Liver (tissue), 9 donors: ENCODE results near the gene ZNF408. TPM values are rescaled to one million over a fixed set of nuclear protein-coding genes. Genes with fewer than 3 reads are reported as not detected.
A peak's percentile ranks its signal among the peaks of the same experiment; 100 is the strongest.

Experiments
- DNase-seq: peaks from one replicate; pipeline ENCODE4 v3.0.0-alpha.2; 2017; ENCODE audit warnings: low spot score
- H3K27ac ChIP-seq, 2 donors: one replicate each; pipeline ENCODE4 v1.7.0; 2013; ENCODE audit warnings: inconsistent platforms in 2 of 2, low read length in 2 of 2, control low read depth in 1 of 2, low read depth in 1 of 2, mild to moderate bottlenecking in 1 of 2
- H3K27me3 ChIP-seq, 4 donors: one replicate each; pipeline versions ENCODE4 v1.6.1 to v1.7.0; 2013; ENCODE audit warnings: low read length in 3 of 4, inconsistent platforms in 1 of 4, mild to moderate bottlenecking in 1 of 4, moderate library complexity in 1 of 4; ENCODE audit not compliant: control insufficient read depth in 4 of 4, insufficient read depth in 4 of 4
- H3K36me3 ChIP-seq, 4 donors: one replicate each; pipeline versions ENCODE4 v1.6.1 to v1.7.0; 2013; ENCODE audit warnings: low read length in 3 of 4, mild to moderate bottlenecking in 3 of 4, low read depth in 1 of 4, moderate library complexity in 1 of 4; ENCODE audit not compliant: control insufficient read depth in 4 of 4, insufficient read depth in 3 of 4
- H3K4me1 ChIP-seq, 4 donors: one replicate each; pipeline versions ENCODE4 v1.6.1 to v1.7.0; 2013; ENCODE audit warnings: low read length in 3 of 4, mild to moderate bottlenecking in 3 of 4, moderate library complexity in 1 of 4; ENCODE audit not compliant: control insufficient read depth in 4 of 4, insufficient read depth in 4 of 4
- H3K4me3 ChIP-seq, 3 donors: one replicate each; pipeline versions ENCODE4 v1.6.1 to v1.7.0; 2013; ENCODE audit warnings: low read length in 3 of 3, control low read depth in 1 of 3, low read depth in 1 of 3, mild to moderate bottlenecking in 1 of 3
- H3K9ac ChIP-seq, 2 donors: one replicate each; pipeline ENCODE4 v1.7.0; 2013; ENCODE audit warnings: low read length in 2 of 2, mild to moderate bottlenecking in 2 of 2, moderate library complexity in 2 of 2, control low read depth in 1 of 2, low read depth in 1 of 2
- H3K9me3 ChIP-seq, 4 donors: one replicate each; pipeline versions ENCODE4 v1.6.1 to v1.7.0; 2013; ENCODE audit warnings: low read length in 3 of 4; ENCODE audit not compliant: control insufficient read depth in 4 of 4
- ATF3 ChIP-seq: IDR thresholded peaks from 2 replicates; pipeline ENCODE4 v1.6.1; 2016; ENCODE audit warnings: antibody characterized with exemption
- EGR1 ChIP-seq, 2 donors: IDR thresholded peaks; 2 replicates each; pipeline ENCODE4 v1.6.1; 2016 to 2018; ENCODE audit warnings: antibody characterized with exemption in 2 of 2, low read depth in 2 of 2
- FOXA1 ChIP-seq: IDR thresholded peaks from 2 replicates; pipeline ENCODE4 v1.6.1; 2016; ENCODE audit warnings: antibody characterized with exemption
- GABPA ChIP-seq, 2 donors: IDR thresholded peaks in 1 of 2; conservative IDR thresholded peaks in 1 of 2; 2 replicates each; pipeline ENCODE4 v1.6.1; 2016; ENCODE audit warnings: antibody characterized with exemption in 2 of 2, mild to moderate bottlenecking in 1 of 2, moderate library complexity in 1 of 2
- HNF4A ChIP-seq, 2 donors: conservative IDR thresholded peaks; 2 replicates each; pipeline ENCODE4 v1.6.1; 2016; ENCODE audit warnings: antibody characterized with exemption in 2 of 2, mild to moderate bottlenecking in 2 of 2
- JUND ChIP-seq, 2 donors: IDR thresholded peaks; 2 replicates each; pipeline ENCODE4 v1.6.1; 2016; ENCODE audit warnings: antibody characterized with exemption in 2 of 2
- RAD21 ChIP-seq, 2 donors: IDR thresholded peaks; 2 replicates each; pipeline ENCODE4 v1.6.1; 2016; ENCODE audit warnings: antibody characterized with exemption in 2 of 2, mild to moderate bottlenecking in 2 of 2
- RXRA ChIP-seq, 2 donors: IDR thresholded peaks; 2 replicates each; pipeline ENCODE4 v1.6.1; 2017 to 2018; ENCODE audit warnings: antibody characterized with exemption in 2 of 2, mild to moderate bottlenecking in 1 of 2
- TAF1 ChIP-seq: conservative IDR thresholded peaks from 2 replicates; pipeline ENCODE4 v1.6.1; 2016; ENCODE audit warnings: antibody characterized with exemption, mild to moderate bottlenecking
- YY1 ChIP-seq: IDR thresholded peaks from 2 replicates; pipeline ENCODE4 v1.6.1; 2016; ENCODE audit warnings: antibody characterized with exemption, mild to moderate bottlenecking
- WGBS: extraction: QIAGEN DNeasy Blood & Tissue Kit; methylation state at CpG from one replicate; pipeline ENCODE4 v1.1.7; 2013; 5-methylcytosine and 5-hydroxymethylcytosine counted together
- polyA plus RNA-seq, 2 donors: library from polyadenylated mRNA; stranded (reverse) in 1 of 2; unstranded in 1 of 2; fragments of 200-250 nt in 1 of 2; fragments of >200 nt in 1 of 2; fragmentation: Nextera tagmentation in 1 of 2; extraction: Ambion mirVana in 1 of 2; gene quantifications; one replicate each; pipeline versions ENCODE4 v1.2.1 to v1.2.3, GENCODE V29; 2013 to 2015
- total RNA-seq, 2 donors: library from RNA; depleted of rRNA; stranded (reverse); fragments of >200 nt; gene quantifications; one replicate each; pipeline ENCODE4 v1.2.3, GENCODE V29; 2014
- TF ChIP-seq, protein P1 (sequence below): IDR thresholded peaks from 2 replicates; pipeline ENCODE4 v1.6.1; 2016; ENCODE audit warnings: antibody characterized with exemption
- TF ChIP-seq, protein P2 (sequence below): IDR thresholded peaks from 2 replicates; pipeline ENCODE4 v1.6.1; 2016; ENCODE audit warnings: antibody characterized with exemption, mild to moderate bottlenecking
- TF ChIP-seq, protein P3 (sequence below): IDR thresholded peaks from 2 replicates; pipeline ENCODE4 v1.6.1; 2016; ENCODE audit warnings: antibody characterized with exemption
- TF ChIP-seq, protein P4 (sequence below): fragments of 150-350 bp; IDR thresholded peaks from 2 replicates; pipeline ENCODE4 v1.5.1; 2017; ENCODE audit warnings: improper control_type of control experiment, low read depth, low read length; ENCODE audit not compliant: missing input control
- donor health status: healthy.
- donor health status: healthy.
- donor health status: healthy.
- donor health status: healthy.
- donor health status: healthy.

ZNF408 gene
- total and polyA plus RNA-seq, 4 donors, result 3.4 to 8.4 (median 5.5) TPM

- TF ChIP-seq HNF4A (conservative IDR thresholded peaks at IDR 0.05), result no peak
- TF ChIP-seq, protein P1, sequence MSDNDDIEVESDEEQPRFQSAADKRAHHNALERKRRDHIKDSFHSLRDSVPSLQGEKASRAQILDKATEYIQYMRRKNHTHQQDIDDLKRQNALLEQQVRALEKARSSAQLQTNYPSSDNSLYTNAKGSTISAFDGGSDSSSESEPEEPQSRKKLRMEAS, result no peak
- TF ChIP-seq JUND (IDR thresholded peaks at IDR 0.05), result no peak
- peaks cover 12 to 67% (median 48%) of the 10 kb centered on the region in 4 donors for H3K36me3 ChIP-seq
- H3K4me1 ChIP-seq, result peaks cover 0 to 8% (median 2%) of the 10 kb centered on the region in 4 donors
- no peak for DNase-seq
- H3K27me3 ChIP-seq, result no peaks in the 10 kb centered on the region
- no peak overlapping the region for H3K27ac ChIP-seq
- H3K4me3 ChIP-seq, result no peak overlapping the region
- H3K9ac ChIP-seq, result no peak overlapping the region
- 90% methylated on average over 4 of the region's 4 CpGs for WGBS
- no peaks in the 10 kb centered on the region for H3K9me3 ChIP-seq
Observed at GRCh38 chr11:46655631-46656030, 45.2 kb upstream of the ZNF408 start.

DNA sequence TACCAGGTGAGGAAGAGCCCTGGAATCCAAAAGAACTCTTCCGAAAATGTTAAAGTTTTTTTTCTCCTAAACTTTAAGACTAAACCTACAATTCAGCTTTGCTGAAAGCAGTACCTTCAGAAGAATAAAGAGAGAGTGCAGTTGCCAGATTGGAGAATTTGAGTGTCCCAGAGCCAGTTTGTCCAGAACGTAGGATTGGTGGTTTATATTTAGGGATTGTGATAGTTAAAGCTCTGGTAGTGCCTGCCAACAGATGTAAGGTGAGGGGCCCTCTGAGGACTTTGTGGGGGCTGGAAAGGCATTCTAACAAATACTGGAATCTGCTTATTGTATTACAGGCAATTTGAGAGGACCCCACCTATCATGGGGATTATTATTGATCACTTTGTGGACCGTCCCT lies 43.6 kb upstream of the ZNF408 start:
- peaks cover 0 to 8% (median 2%) of the 10 kb centered on the region in 4 donors for H3K4me1 ChIP-seq
- TF ChIP-seq HNF4A (conservative IDR thresholded peaks at IDR 0.05) (no peak), TAF1 (no peak)
- TF ChIP-seq, protein P2, sequence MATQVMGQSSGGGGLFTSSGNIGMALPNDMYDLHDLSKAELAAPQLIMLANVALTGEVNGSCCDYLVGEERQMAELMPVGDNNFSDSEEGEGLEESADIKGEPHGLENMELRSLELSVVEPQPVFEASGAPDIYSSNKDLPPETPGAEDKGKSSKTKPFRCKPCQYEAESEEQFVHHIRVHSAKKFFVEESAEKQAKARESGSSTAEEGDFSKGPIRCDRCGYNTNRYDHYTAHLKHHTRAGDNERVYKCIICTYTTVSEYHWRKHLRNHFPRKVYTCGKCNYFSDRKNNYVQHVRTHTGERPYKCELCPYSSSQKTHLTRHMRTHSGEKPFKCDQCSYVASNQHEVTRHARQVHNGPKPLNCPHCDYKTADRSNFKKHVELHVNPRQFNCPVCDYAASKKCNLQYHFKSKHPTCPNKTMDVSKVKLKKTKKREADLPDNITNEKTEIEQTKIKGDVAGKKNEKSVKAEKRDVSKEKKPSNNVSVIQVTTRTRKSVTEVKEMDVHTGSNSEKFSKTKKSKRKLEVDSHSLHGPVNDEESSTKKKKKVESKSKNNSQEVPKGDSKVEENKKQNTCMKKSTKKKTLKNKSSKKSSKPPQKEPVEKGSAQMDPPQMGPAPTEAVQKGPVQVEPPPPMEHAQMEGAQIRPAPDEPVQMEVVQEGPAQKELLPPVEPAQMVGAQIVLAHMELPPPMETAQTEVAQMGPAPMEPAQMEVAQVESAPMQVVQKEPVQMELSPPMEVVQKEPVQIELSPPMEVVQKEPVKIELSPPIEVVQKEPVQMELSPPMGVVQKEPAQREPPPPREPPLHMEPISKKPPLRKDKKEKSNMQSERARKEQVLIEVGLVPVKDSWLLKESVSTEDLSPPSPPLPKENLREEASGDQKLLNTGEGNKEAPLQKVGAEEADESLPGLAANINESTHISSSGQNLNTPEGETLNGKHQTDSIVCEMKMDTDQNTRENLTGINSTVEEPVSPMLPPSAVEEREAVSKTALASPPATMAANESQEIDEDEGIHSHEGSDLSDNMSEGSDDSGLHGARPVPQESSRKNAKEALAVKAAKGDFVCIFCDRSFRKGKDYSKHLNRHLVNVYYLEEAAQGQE, result no peak
- no peaks in the 10 kb centered on the region for H3K9me3 ChIP-seq
- peaks cover 11 to 63% (median 45%) of the 10 kb centered on the region in 4 donors for H3K36me3 ChIP-seq
- H3K4me3 ChIP-seq, result no peak overlapping the region
- H3K27me3 ChIP-seq, result no peaks in the 10 kb centered on the region
- no peak overlapping the region for H3K9ac ChIP-seq
- DNase-seq, result no peak
- no peak overlapping the region for H3K27ac ChIP-seq
- WGBS, result 94% methylated on average over 3 of the region's 3 CpGs

DNA sequence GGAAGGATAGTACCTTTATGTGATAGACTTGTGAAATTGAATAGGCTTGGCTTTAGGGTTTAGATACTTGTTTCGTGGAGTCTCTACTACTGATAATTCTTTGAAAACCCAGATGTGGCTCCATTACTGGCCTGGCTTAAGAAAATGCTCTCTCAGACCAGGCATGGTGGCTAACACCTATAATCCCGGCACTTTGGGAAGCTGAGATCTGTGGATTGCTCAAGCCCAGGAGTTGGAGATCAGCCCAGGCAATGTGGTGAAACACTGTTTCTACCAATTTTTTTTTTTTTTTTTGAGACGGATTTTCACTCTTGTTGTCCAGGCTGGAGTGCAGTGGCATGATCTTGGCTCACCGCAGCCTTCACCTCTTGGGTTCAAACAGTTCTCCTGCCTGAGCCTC lies 42.6 kb upstream of the ZNF408 start:
- Histone ChIP-seq H3K9ac (no peak overlapping the region), H3K9me3 (no peaks in the 10 kb centered on the region), H3K27ac (peak overlapping the region; percentile 31 to 33), H3K4me3 (no peak overlapping the region), H3K4me1 (peaks cover 0 to 8% (median 2%) of the 10 kb centered on the region in 4 donors), H3K27me3 (no peaks in the 10 kb centered on the region), H3K36me3 (peaks cover 9 to 63% (median 49%) of the 10 kb centered on the region in 4 donors)
- TF ChIP-seq EGR1 (IDR thresholded peaks at IDR 0.05; ENCODE audit: low read depth in 2 of 2) (no peak), GABPA (IDR thresholded peaks at IDR 0.05 in 1 of 2, conservative IDR thresholded peaks at IDR 0.05 in 1 of 2) (no peak), FOXA1 (no peak), RAD21 (IDR thresholded peaks at IDR 0.05) (peak in 1 of 2 donors; percentile 40), ATF3 (no peak), YY1 (peak; percentile 26), HNF4A (conservative IDR thresholded peaks at IDR 0.05) (peak; percentile 29 to 53), RXRA (IDR thresholded peaks at IDR 0.05) (peak; percentile 40 to 53)
- TF ChIP-seq, protein P3, sequence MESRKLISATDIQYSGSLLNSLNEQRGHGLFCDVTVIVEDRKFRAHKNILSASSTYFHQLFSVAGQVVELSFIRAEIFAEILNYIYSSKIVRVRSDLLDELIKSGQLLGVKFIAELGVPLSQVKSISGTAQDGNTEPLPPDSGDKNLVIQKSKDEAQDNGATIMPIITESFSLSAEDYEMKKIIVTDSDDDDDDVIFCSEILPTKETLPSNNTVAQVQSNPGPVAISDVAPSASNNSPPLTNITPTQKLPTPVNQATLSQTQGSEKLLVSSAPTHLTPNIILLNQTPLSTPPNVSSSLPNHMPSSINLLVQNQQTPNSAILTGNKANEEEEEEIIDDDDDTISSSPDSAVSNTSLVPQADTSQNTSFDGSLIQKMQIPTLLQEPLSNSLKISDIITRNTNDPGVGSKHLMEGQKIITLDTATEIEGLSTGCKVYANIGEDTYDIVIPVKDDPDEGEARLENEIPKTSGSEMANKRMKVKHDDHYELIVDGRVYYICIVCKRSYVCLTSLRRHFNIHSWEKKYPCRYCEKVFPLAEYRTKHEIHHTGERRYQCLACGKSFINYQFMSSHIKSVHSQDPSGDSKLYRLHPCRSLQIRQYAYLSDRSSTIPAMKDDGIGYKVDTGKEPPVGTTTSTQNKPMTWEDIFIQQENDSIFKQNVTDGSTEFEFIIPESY, result no peak
- TF ChIP-seq, protein P2, result no peak
- TF ChIP-seq, protein P1, result no peak
- TF ChIP-seq, protein P4, sequence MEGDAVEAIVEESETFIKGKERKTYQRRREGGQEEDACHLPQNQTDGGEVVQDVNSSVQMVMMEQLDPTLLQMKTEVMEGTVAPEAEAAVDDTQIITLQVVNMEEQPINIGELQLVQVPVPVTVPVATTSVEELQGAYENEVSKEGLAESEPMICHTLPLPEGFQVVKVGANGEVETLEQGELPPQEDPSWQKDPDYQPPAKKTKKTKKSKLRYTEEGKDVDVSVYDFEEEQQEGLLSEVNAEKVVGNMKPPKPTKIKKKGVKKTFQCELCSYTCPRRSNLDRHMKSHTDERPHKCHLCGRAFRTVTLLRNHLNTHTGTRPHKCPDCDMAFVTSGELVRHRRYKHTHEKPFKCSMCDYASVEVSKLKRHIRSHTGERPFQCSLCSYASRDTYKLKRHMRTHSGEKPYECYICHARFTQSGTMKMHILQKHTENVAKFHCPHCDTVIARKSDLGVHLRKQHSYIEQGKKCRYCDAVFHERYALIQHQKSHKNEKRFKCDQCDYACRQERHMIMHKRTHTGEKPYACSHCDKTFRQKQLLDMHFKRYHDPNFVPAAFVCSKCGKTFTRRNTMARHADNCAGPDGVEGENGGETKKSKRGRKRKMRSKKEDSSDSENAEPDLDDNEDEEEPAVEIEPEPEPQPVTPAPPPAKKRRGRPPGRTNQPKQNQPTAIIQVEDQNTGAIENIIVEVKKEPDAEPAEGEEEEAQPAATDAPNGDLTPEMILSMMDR, result no peak
- no peak for DNase-seq
- WGBS, result 48% methylated on average over 4 of the region's 4 CpGs
